OCI-LY7 (cell line): ENCODE data around the gene CLEC4F. TPM values are rescaled to one million over a fixed set of nuclear protein-coding genes. Genes with fewer than 3 reads are reported as not detected.
"Not testable (repeated sequence)": the region's sequence is repeated elsewhere in the genome, so short reads cannot be mapped to it uniquely, and the experiment has no call there.

Experiments used
- BruUV-seq: library from RNA; stranded (reverse); fragments of 400-500 nt; replicated peaks from 2 replicates; lab custom pipeline; 2021; lab: Mats Ljungman, UMichigan
- CTCF ChIA-PET: fragments of 300-600 bp; sonication (Branson Sonifier 250); formaldehyde crosslinking; loops from one replicate; lab custom pipeline; 2022; ENCODE audit warnings: antibody characterized with exemption; ENCODE audit not compliant: unreplicated experiment; lab: Charles Lee
- POLR2A ChIA-PET: fragments of 300-600 bp; sonication (Branson Sonifier 250); formaldehyde crosslinking; loops from one replicate; lab custom pipeline; 2022; ENCODE audit warnings: antibody characterized with exemption; lab: Charles Lee
- DNase-seq: peaks from one replicate; pipeline ENCODE4 v3.0.0-alpha.2; 2015; ENCODE audit warnings: low spot score
- H2AFZ ChIP-seq: fragments of 200-600 bp; sonication (generic), shearing (Covaris generic); 2 replicates; pipeline ENCODE4 v1.6.1; 2014; ENCODE audit warnings: mild to moderate bottlenecking, antibody characterized with exemption, low read length, moderate library complexity
- H3K27ac ChIP-seq: fragments of 200-600 bp; sonication (generic); 2 replicates; pipeline ENCODE4 v1.5.1; 2014; ENCODE audit warnings: mixed run types, low read depth, mild to moderate bottlenecking, moderate library complexity, low read length, inconsistent platforms; ENCODE audit not compliant: poor library complexity, severe bottlenecking
- H3K36me3 ChIP-seq: fragments of 200-600 bp; sonication (generic); 2 replicates; pipeline ENCODE4 v1.6.1; 2014; ENCODE audit warnings: mild to moderate bottlenecking, antibody characterized with exemption, low read length, moderate library complexity, mixed read lengths; ENCODE audit not compliant: insufficient read depth
- H3K4me1 ChIP-seq: fragments of 200-600 bp; sonication (generic); 2 replicates; pipeline ENCODE4 v1.5.1; 2014; ENCODE audit warnings: mild to moderate bottlenecking, low read length; ENCODE audit not compliant: insufficient read depth, poor library complexity, severe bottlenecking
- H3K4me2 ChIP-seq: fragments of 200-600 bp; sonication (generic); 2 replicates; pipeline ENCODE4 v1.6.1; 2014; ENCODE audit warnings: mild to moderate bottlenecking, low read length
- H3K4me3 ChIP-seq: fragments of 200-600 bp; sonication (generic); 2 replicates; pipeline ENCODE4 v1.5.1; 2014; ENCODE audit warnings: mild to moderate bottlenecking, low read depth, low read length; ENCODE audit not compliant: poor library complexity, severe bottlenecking
- H3K79me2 ChIP-seq: fragments of 200-600 bp; sonication (generic); 2 replicates; pipeline ENCODE4 v1.6.1; 2016; ENCODE audit warnings: low read depth, mild to moderate bottlenecking, low read length, moderate library complexity, mixed read lengths; ENCODE audit not compliant: insufficient read depth
- H3K9me2 ChIP-seq: fragments of 200-600 bp; sonication (generic); 2 replicates; pipeline ENCODE4 v1.6.1; 2016; ENCODE audit warnings: mild to moderate bottlenecking, low read length, mixed read lengths; ENCODE audit not compliant: insufficient read depth
- H3K9me3 ChIP-seq: fragments of 200-600 bp; sonication (generic); 2 replicates; pipeline ENCODE4 v1.6.1; 2014; ENCODE audit warnings: mild to moderate bottlenecking, mixed run types, low read length, mixed read lengths
- H4K20me1 ChIP-seq: fragments of 200-600 bp; sonication (generic); 2 replicates; pipeline ENCODE4 v1.6.1; 2014; ENCODE audit warnings: mild to moderate bottlenecking, antibody characterized with exemption, low read length, moderate library complexity, mixed read lengths; ENCODE audit not compliant: insufficient read depth
- CTCF ChIP-seq: fragments of 200-600 bp; sonication (generic); conservative IDR thresholded peaks from 2 replicates; pipeline ENCODE4 v1.5.1; 2014; ENCODE audit warnings: mild to moderate bottlenecking, antibody characterized with exemption, low read length, moderate library complexity, mixed read lengths
- EZH2phosphoT487 ChIP-seq: fragments of 200-600 bp; sonication (generic); IDR thresholded peaks from 2 replicates; pipeline ENCODE4 v1.6.1; 2018; ENCODE audit warnings: low read depth, borderline replicate concordance, mild to moderate bottlenecking, mixed run types, antibody characterized with exemption, low read length, moderate library complexity, mixed read lengths
- intact Hi-C: fragments of 100-400 bp; cut with micrococcal nuclease; formaldehyde crosslinking; loops from one replicate; pipeline ENCODE4 v1.10.0; 2022; ENCODE audit not compliant: unreplicated experiment
- total RNA-seq, 2 experiments: library from RNA; depleted of rRNA in 1 of 2; stranded (reverse); fragments of >200 nt in 1 of 2; shearing (Covaris generic) in 1 of 2; gene quantifications; 2 replicates each; pipeline ENCODE4 v1.2.3, GENCODE V29; 2014 to 2022

Gene CLEC4F
- total RNA-seq, 2 experiments from 2014 or later: not detected

DNA sequence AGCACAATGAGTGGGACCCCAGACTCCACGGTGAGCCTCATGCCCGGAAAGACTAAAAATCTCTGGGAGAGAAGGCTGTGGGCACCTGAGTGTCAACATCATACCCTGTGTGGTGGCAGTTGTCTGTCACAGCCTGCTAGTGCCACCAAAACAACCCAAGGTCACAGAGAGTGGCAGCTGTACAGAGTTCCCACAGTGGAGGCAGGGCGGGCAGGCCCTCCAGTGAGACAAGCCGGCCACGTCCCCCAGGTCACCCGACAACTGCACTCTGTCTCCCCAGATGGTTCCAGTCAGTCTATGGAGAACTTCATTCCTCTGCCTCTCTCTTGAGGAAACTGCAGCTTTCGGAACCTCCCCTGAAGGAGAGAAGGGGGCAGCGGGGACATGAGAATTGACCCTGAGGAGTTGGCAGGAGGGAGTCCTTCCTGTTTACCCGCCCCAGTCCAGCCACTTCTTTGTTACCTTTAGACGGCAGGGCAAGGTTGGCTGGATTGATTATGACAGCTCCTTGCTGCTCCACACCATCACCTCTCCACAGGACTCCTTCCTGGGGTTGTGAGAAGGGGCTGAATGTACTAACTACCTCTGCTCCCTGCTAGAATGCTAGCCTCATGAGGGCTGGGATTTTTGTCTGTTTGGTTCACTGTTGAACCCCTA lies 18.7 kb downstream of the CLEC4F start:
- Histone ChIP-seq H3K36me3 (no peaks in the 10 kb centered on the region), H3K27ac (no peak overlapping the region), H3K79me2 (no peaks in the 10 kb centered on the region), H4K20me1 (no peaks in the 10 kb centered on the region), H3K9me2 (no peaks in the 10 kb centered on the region), H3K4me2 (no peak overlapping the region), H3K9me3 (no peaks in the 10 kb centered on the region), H2AFZ (no peak overlapping the region), H3K4me1 (no peaks in the 10 kb centered on the region), H3K4me3 (no peak overlapping the region)
- no peak for DNase-seq
- intact Hi-C loops: no loop called here
- no peak for TF ChIP-seq CTCF
- no peak for TF ChIP-seq EZH2phosphoT487
- ChIA-PET CTCF (no interaction called here), POLR2A (interaction anchor here (0.7 kb wide), 1 partner anchor 9 kb away, joined by 8 read pairs; no protein-coding TSS in a partner anchor)
- BruUV-seq: no TSS peak

DNA sequence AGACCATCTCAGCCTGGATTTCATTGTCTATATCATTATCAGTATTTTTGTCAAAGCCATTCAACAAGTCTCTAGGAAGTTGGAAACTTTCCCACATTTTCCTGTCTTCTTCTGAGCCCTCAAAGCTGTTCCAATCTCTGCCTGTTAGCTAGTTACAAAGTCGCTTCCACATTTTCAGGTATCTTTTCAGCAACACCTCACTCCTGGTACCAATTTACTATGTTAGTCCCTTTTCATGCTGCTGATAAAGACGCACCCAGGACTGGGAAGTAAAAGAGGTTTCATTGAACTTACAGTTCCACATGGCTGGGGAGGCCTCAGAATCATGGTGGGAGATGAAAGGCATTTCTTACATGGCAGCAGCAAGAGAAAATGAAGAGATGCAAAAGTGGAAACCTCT lies 20.7 kb downstream of the CLEC4F start:
- Histone ChIP-seq H3K4me1 (no peaks in the 10 kb centered on the region), H4K20me1 (no peaks in the 10 kb centered on the region), H3K27ac (no peak overlapping the region), H3K79me2 (no peaks in the 10 kb centered on the region), H3K36me3 (no peaks in the 10 kb centered on the region), H3K4me2 (no peak overlapping the region), H3K4me3 (no peak overlapping the region), H3K9me2 (no peaks in the 10 kb centered on the region), H3K9me3 (no peaks in the 10 kb centered on the region), H2AFZ (no peak overlapping the region)
- CTCF ChIA-PET: no interaction called here
- DNase-seq: no peak
- TF ChIP-seq EZH2phosphoT487 (no peak), CTCF (no peak)
- intact Hi-C loops: no loop called here
- POLR2A ChIA-PET: interaction anchor here (0.6 kb wide), 1 partner anchor 33 kb away, joined by 3 read pairs; no protein-coding TSS in a partner anchor
- no TSS peak for BruUV-seq

- DNase-seq, H3K79me2 ChIP-seq, POLR2A ChIA-PET, CTCF ChIA-PET, H3K9me3 ChIP-seq, H3K4me2 ChIP-seq, H3K27ac ChIP-seq, H2AFZ ChIP-seq, H3K4me1 ChIP-seq, intact Hi-C loops, H3K4me3 ChIP-seq, H3K9me2 ChIP-seq, H3K36me3 ChIP-seq, H4K20me1 ChIP-seq, BruUV-seq: not testable (repeated sequence)
Measured at GRCh38 chr2:70797996-70798395, 22.4 kb downstream of the CLEC4F start.
